H1 (cell line): ENCODE data around the gene BICD1. TPM values are rescaled to one million over a fixed set of nuclear protein-coding genes. Genes with fewer than 3 reads are reported as not detected.

Source experiments
- CTCF ChIA-PET: fragments of 300-600 bp; sonication (Branson Sonifier 250); formaldehyde crosslinking; loops from one replicate; lab custom pipeline; 2021; ENCODE audit not compliant: partially characterized antibody; lab: Charles Lee
- POLR2A ChIA-PET: fragments of 300-600 bp; sonication (Branson Sonifier 250); formaldehyde crosslinking; loops from one replicate; lab custom pipeline; 2021; ENCODE audit warnings: inconsistent platforms; ENCODE audit not compliant: partially characterized antibody; lab: Charles Lee
- DNase-seq, 2 experiments: peaks; one replicate each; pipeline versions ENCODE4 v3.0.0 to v3.0.0-alpha.2; 2010 to 2022; ENCODE audit warnings: low spot score in 2 of 2, low read depth in 1 of 2, mixed read lengths in 1 of 2
- FAIRE-seq: peaks from 2 replicates; lab custom pipeline; 2011; peaks lifted over from hg19 to GRCh38; lab: Jason Lieb, UNC
- H2AFZ ChIP-seq: 2 replicates; pipeline ENCODE4 v1.8.1; 2012; ENCODE audit warnings: low read length, inconsistent platforms
- H2AK5ac ChIP-seq: 2 replicates; pipeline ENCODE4 v1.6.1; 2013; ENCODE audit warnings: low read depth, low read length
- H2BK120ac ChIP-seq: replicated peaks from 2 replicates; pipeline ENCODE3; 2013; ENCODE audit warnings: low read depth, low read length, inconsistent platforms
- H2BK12ac ChIP-seq: 2 replicates; pipeline ENCODE4 v1.6.1; 2013; ENCODE audit warnings: low read depth, low read length
- H2BK15ac ChIP-seq: 2 replicates; pipeline ENCODE4 v1.6.1; 2013; ENCODE audit warnings: low read length
- H2BK20ac ChIP-seq: 2 replicates; pipeline ENCODE4 v1.6.1; 2013; ENCODE audit warnings: low read length
- H2BK5ac ChIP-seq: 2 replicates; pipeline ENCODE4 v1.6.1; 2013; ENCODE audit warnings: low read depth, low read length
- H3K14ac ChIP-seq: 2 replicates; pipeline ENCODE4 v1.6.1; 2013; ENCODE audit warnings: inconsistent platforms; ENCODE audit not compliant: insufficient read length
- H3K18ac ChIP-seq: 2 replicates; pipeline ENCODE4 v1.6.1; 2013; ENCODE audit warnings: low read length; ENCODE audit errors: extremely low read depth
- H3K23ac ChIP-seq: 2 replicates; pipeline ENCODE4 v1.6.1; 2013; ENCODE audit warnings: inconsistent platforms; ENCODE audit not compliant: insufficient read length
- H3K23me2 ChIP-seq: 2 replicates; pipeline ENCODE4 v1.6.1; 2013; ENCODE audit warnings: low read depth, low read length
- H3K27ac ChIP-seq: 2 replicates; pipeline ENCODE4 v1.6.1; 2011; ENCODE audit warnings: low read depth, low read length, inconsistent platforms
- H3K27me3 ChIP-seq, 4 experiments: replicated peaks in 1 of 4; 1 replicate in 1 of 4; 2 replicates in 3 of 4; pipeline versions ENCODE4 v1.6.1 to v1.8.1; 2011 to 2013; ENCODE audit warnings: low read length in 3 of 4, mild to moderate bottlenecking in 3 of 4, inconsistent platforms in 2 of 4, mixed read lengths in 2 of 4, moderate library complexity in 1 of 4; ENCODE audit not compliant: control insufficient read depth in 3 of 4, insufficient read depth in 3 of 4; ENCODE audit errors: extremely low read depth in 1 of 4
- H3K36me3 ChIP-seq, 4 experiments: 2 replicates each; pipeline versions ENCODE4 v1.6.1 to v1.8.1; 2011 to 2013; ENCODE audit warnings: mild to moderate bottlenecking in 4 of 4, low read length in 3 of 4, moderate library complexity in 2 of 4, control low read depth in 1 of 4, inconsistent platforms in 1 of 4; ENCODE audit not compliant: insufficient read depth in 4 of 4, control insufficient read depth in 2 of 4
- H3K4ac ChIP-seq: replicated peaks from 2 replicates; pipeline ENCODE3; 2013; ENCODE audit warnings: low read length, low read depth, mixed read lengths, inconsistent platforms; ENCODE audit not compliant: insufficient read length
- H3K4me1 ChIP-seq, 4 experiments: replicated peaks in 1 of 4; 1 replicate in 1 of 4; 2 replicates in 3 of 4; pipeline versions ENCODE4 v1.6.1 to v1.8.1; 2011 to 2013; ENCODE audit warnings: low read length in 3 of 4, inconsistent platforms in 2 of 4, mixed read lengths in 1 of 4; ENCODE audit not compliant: insufficient read depth in 4 of 4, control insufficient read depth in 3 of 4
- H3K4me2 ChIP-seq, 2 experiments: 2 replicates each; pipeline versions ENCODE4 v1.6.1 to v1.8.1; 2011 to 2013; ENCODE audit warnings: low read depth in 2 of 2, low read length in 2 of 2, control low read depth in 1 of 2, inconsistent platforms in 1 of 2, mild to moderate bottlenecking in 1 of 2; ENCODE audit not compliant: insufficient read depth in 1 of 2
- H3K4me3 ChIP-seq, 4 experiments: fragments of 200-600, 300-600 bp in 1 of 4; sonication (generic), shearing (Covaris generic), sonication (Bioruptor Twin) in 1 of 4; 2 replicates each; pipeline versions ENCODE4 v1.5.1 to v1.8.1; 2011 to 2016; ENCODE audit warnings: low read length in 4 of 4, low read depth in 3 of 4, control low read depth in 2 of 4, inconsistent platforms in 2 of 4, mild to moderate bottlenecking in 2 of 4, mixed read lengths in 1 of 4, moderate library complexity in 1 of 4; ENCODE audit not compliant: insufficient read depth in 2 of 4; ENCODE audit errors: extremely low read depth in 1 of 4
- H3K56ac ChIP-seq: replicated peaks from 2 replicates; pipeline ENCODE3; 2013; ENCODE audit warnings: low read depth, mild to moderate bottlenecking, mixed read lengths, low read length, inconsistent platforms; ENCODE audit not compliant: insufficient read length
- H3K79me1 ChIP-seq: 2 replicates; pipeline ENCODE4 v1.6.1; 2013; ENCODE audit warnings: low read depth, low read length, control low read depth
- H3K79me2 ChIP-seq, 2 experiments: 2 replicates each; pipeline versions ENCODE4 v1.6.1 to v1.8.1; 2012 to 2013; ENCODE audit warnings: low read length in 2 of 2, mild to moderate bottlenecking in 2 of 2, inconsistent platforms in 1 of 2; ENCODE audit not compliant: insufficient read depth in 2 of 2, control insufficient read depth in 1 of 2
- H3K9ac ChIP-seq, 4 experiments: replicated peaks in 1 of 4; 1 replicate in 1 of 4; 2 replicates in 3 of 4; pipeline versions ENCODE4 v1.6.1 to v1.8.1; 2011 to 2013; ENCODE audit warnings: low read depth in 3 of 4, low read length in 3 of 4, control low read depth in 2 of 4, mild to moderate bottlenecking in 2 of 4, moderate library complexity in 2 of 4, inconsistent platforms in 1 of 4; ENCODE audit errors: extremely low read depth in 1 of 4
- H3K9me3 ChIP-seq, 2 experiments: 2 replicates each; pipeline versions ENCODE4 v1.6.1 to v1.8.1; 2012 to 2013; ENCODE audit warnings: mild to moderate bottlenecking in 2 of 2, moderate library complexity in 2 of 2, control low read depth in 1 of 2, inconsistent platforms in 1 of 2, low read depth in 1 of 2, low read length in 1 of 2, mixed read lengths in 1 of 2; ENCODE audit not compliant: insufficient read depth in 2 of 2
- H4K20me1 ChIP-seq, 2 experiments: replicated peaks in 1 of 2; 2 replicates each; pipeline versions ENCODE3 to v1.8.1; 2011 to 2013; ENCODE audit warnings: inconsistent platforms in 2 of 2, low read length in 2 of 2, mild to moderate bottlenecking in 1 of 2; ENCODE audit not compliant: insufficient read depth in 2 of 2, control insufficient read depth in 1 of 2
- H4K5ac ChIP-seq: 2 replicates; pipeline ENCODE4 v1.6.1; 2013; ENCODE audit warnings: low read length, low read depth, mixed read lengths, inconsistent platforms; ENCODE audit not compliant: insufficient read length
- H4K8ac ChIP-seq: 2 replicates; pipeline ENCODE4 v1.8.0; 2013; ENCODE audit warnings: mild to moderate bottlenecking, moderate library complexity, low read length, inconsistent platforms; ENCODE audit not compliant: insufficient read depth; ENCODE audit errors: extremely low read depth
- H4K91ac ChIP-seq: replicated peaks from 2 replicates; pipeline ENCODE3; 2013; ENCODE audit warnings: low read length, mixed read lengths, inconsistent platforms; ENCODE audit not compliant: insufficient read length
- CBX5 ChIP-seq: fragments of 300-800, 300-1000 bp; sonication (generic); IDR thresholded peaks from 2 replicates; pipeline ENCODE4 v1.7.1; 2016; ENCODE audit warnings: antibody characterized with exemption, low read length, low read depth
- HDAC2 ChIP-seq, 2 experiments: fragments of 300-600 bp in 1 of 2; sonication (generic) in 1 of 2; IDR thresholded peaks; 2 replicates each; pipeline ENCODE4 v1.6.1; 2011 to 2012; ENCODE audit warnings: low read depth in 2 of 2, low read length in 2 of 2, mild to moderate bottlenecking in 2 of 2, moderate library complexity in 2 of 2, borderline replicate concordance in 1 of 2, inconsistent platforms in 1 of 2
- KDM4A ChIP-seq: IDR thresholded peaks from one replicate; pipeline ENCODE4 v1.7.1; 2012; ENCODE audit warnings: low read depth, mild to moderate bottlenecking, moderate library complexity, low read length, inconsistent platforms; ENCODE audit not compliant: severe bottlenecking
- POU5F1 ChIP-seq: IDR thresholded peaks from 2 replicates; pipeline ENCODE4 v1.6.1; 2011; ENCODE audit warnings: low read depth, mild to moderate bottlenecking, low read length, moderate library complexity
- RAD21 ChIP-seq, 2 experiments: IDR thresholded peaks in 1 of 2; conservative IDR thresholded peaks in 1 of 2; 2 replicates each; pipeline ENCODE4 v1.6.1; 2011; ENCODE audit warnings: low read depth in 2 of 2, low read length in 2 of 2, improper control_type of control experiment in 1 of 2, inconsistent platforms in 1 of 2, mild to moderate bottlenecking in 1 of 2, moderate library complexity in 1 of 2
- SIN3A ChIP-seq, 2 experiments: IDR thresholded peaks in 1 of 2; conservative IDR thresholded peaks in 1 of 2; 2 replicates each; pipeline ENCODE4 v1.6.1; 2011 to 2012; ENCODE audit warnings: low read length in 2 of 2, improper control_type of control experiment in 1 of 2, low read depth in 1 of 2, mild to moderate bottlenecking in 1 of 2
- TAF7 ChIP-seq: optimal IDR thresholded peaks from 2 replicates; pipeline ENCODE3; 2011; ENCODE audit warnings: low read depth, mild to moderate bottlenecking, inconsistent platforms, low read length, moderate library complexity, borderline replicate concordance
- YY1 ChIP-seq: IDR thresholded peaks from 2 replicates; pipeline ENCODE4 v1.6.1; 2011; ENCODE audit warnings: low read depth, mild to moderate bottlenecking, low read length
- WGBS, 2 experiments: shearing (Covaris generic) in 1 of 2; methylation state at CpG; one replicate each; pipeline versions ENCODE4 v1.1.6 to v1.1.7; 2013 to 2015; ENCODE audit warnings: low lambda C conversion rate in 2 of 2, mixed read lengths in 2 of 2, inconsistent platforms in 1 of 2, low coverage in 1 of 2, missing lambda C conversion rate in 1 of 2; ENCODE audit not compliant: insufficient replicate concordance in 2 of 2, insufficient coverage in 1 of 2, insufficient read length in 1 of 2; ENCODE audit errors: extremely low coverage in 1 of 2, missing lambda C conversion rate in 1 of 2; 5-methylcytosine and 5-hydroxymethylcytosine counted together
- polyA plus RNA-seq, 7 experiments: library from polyadenylated mRNA; depleted of rRNA in 3 of 7; stranded (reverse) in 5 of 7; unstranded in 2 of 7; fragments of >200 nt in 5 of 7; fragments of 200-250 nt in 2 of 7; gene quantifications; 1 replicate in 5 of 7; 2 replicates in 1 of 7; 4 replicates in 1 of 7; pipeline versions ENCODE4 v1.2.1 to v1.2.3, GENCODE V29; 2011 to 2013; ENCODE audit warnings: missing spikeins in 2 of 7, mixed read lengths in 2 of 7
- total RNA-seq: library from RNA; stranded (reverse); fragmentation: NEBNext Ultra II Directional; extraction: Animal tissue kit (Norgen Biotek cat#: 25700); gene quantifications from 2 replicates; pipeline ENCODE4 v1.2.1, GENCODE V29; 2021

BICD1 gene
- total and polyA plus RNA-seq, 2 of the 8 experiments (the other 6 are each of a cell fraction or from before 2014, with no cell fraction given): 34.1 to 58.4 TPM

- WGBS, 2 experiments: 92% methylated on average over 2 of the region's 2 CpGs; no CpG with 5 or more reads in 1 of the 2 experiments
- CTCF ChIA-PET: interaction anchor here (0.6 to 1.7 kb wide), 6 partner anchors 9 to 971 kb away, joined by 3 read pairs; no protein-coding TSS in a partner anchor
- no peak for FAIRE-seq
Measured at GRCh38 chr12:32242641-32243040, 136.0 kb downstream of the BICD1 start.

More at GRCh38 chr12:32242641-32243040, 136.0 kb downstream of the BICD1 start:
- Histone ChIP-seq H3K9ac (no peak overlapping the region), H3K27ac (no peak overlapping the region), H4K8ac (no peak overlapping the region), H2BK20ac (no peak overlapping the region), H3K79me1 (no peaks in the 10 kb centered on the region; the same call in 1 of the 2 replicates), H3K4me2 (no peak overlapping the region), H2BK12ac (no peak overlapping the region), H3K23ac (no peak overlapping the region), H4K20me1 (no peaks in the 10 kb centered on the region), H2AFZ (no peak overlapping the region), H2BK120ac (no peak overlapping the region), H3K56ac (no peak overlapping the region), H3K18ac (no peak overlapping the region), H3K14ac (no peak overlapping the region), H2BK5ac (no peak overlapping the region), H3K4me3 (no peak overlapping the region), H4K5ac (no peak overlapping the region), H3K36me3 (no peaks in the 10 kb centered on the region; a peak in 1 of 8 replicates), H3K4ac (no peak overlapping the region), H3K27me3 (no peaks in the 10 kb centered on the region), H4K91ac (no peak overlapping the region), H3K79me2 (peaks cover 0 to 8% of the 10 kb centered on the region in 2 experiments; a peak in 1 of 4 replicates), H2BK15ac (no peak overlapping the region), H3K23me2 (no peaks in the 10 kb centered on the region), H3K9me3 (no peaks in the 10 kb centered on the region), H2AK5ac (no peak overlapping the region), H3K4me1 (peaks cover 0 to 4% (median 0%) of the 10 kb centered on the region in 4 experiments; a peak in 1 of 7 replicates)
- DNase-seq: no peak
- POLR2A ChIA-PET: interaction anchor here (1.3 to 1.6 kb wide), 2 partner anchors 9 to 103 kb away, joined by 3 to 4 read pairs; no protein-coding TSS in a partner anchor
- no peak for TF ChIP-seq TAF7
- no peak for TF ChIP-seq POU5F1
- TF ChIP-seq HDAC2 (IDR thresholded peaks at IDR 0.05; ENCODE audit: borderline replicate concordance in 1 of 2, low read depth in 2 of 2, low read length in 2 of 2): no peak
- TF ChIP-seq SIN3A (conservative IDR thresholded peaks at IDR 0.05 in 1 of 2, IDR thresholded peaks at IDR 0.05 in 1 of 2; ENCODE audit: low read depth in 1 of 2, low read length in 2 of 2): no peak
- no peak for TF ChIP-seq CBX5
- no peak for TF ChIP-seq RAD21 (IDR thresholded peaks at IDR 0.05 in 1 of 2, conservative IDR thresholded peaks at IDR 0.05 in 1 of 2; ENCODE audit: low read depth in 2 of 2, low read length in 2 of 2)
- TF ChIP-seq KDM4A: no peak
- TF ChIP-seq YY1: no peak
